SH-SY5Y (cell line): ENCODE data around the gene PRAMEF1.

ENCODE experiments used
- GATA2 ChIP-seq: IDR thresholded peaks from 2 replicates; pipeline ENCODE4 v1.6.1; 2011; ENCODE audit warnings: mild to moderate bottlenecking, low read depth, low read length
- GATA3 ChIP-seq: IDR thresholded peaks from 2 replicates; pipeline ENCODE4 v1.6.1; 2011; ENCODE audit warnings: low read depth, mild to moderate bottlenecking, low read length, moderate library complexity

DNA sequence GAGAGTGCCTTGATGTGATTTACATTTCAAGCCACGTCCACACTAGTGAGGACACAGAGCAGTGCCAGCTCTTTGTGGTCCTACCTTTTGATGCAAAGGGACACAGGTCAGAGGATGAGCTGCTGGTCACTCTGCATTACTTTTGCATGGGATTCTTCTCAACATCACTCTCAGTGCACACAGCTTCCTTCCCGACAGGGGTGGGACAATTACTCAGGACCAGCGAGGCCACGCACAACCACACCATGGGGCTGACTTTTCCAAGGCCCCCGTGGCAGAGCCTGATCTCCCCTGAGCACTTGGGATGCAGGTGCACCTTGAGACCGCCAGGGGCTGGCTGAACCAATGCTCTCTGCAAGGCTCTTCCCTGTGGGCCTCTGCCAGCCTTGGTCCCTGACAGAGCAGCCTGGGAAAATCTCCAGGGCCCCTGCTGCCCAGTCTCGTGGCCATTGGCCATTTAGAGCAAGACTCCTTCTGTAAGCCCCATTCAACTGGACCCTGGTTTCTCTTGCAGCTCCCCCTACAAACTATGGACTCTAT is 30.9 kb upstream of the PRAMEF1 start:
- TF ChIP-seq GATA2 = no peak
- TF ChIP-seq GATA3 = no peak
